ENCODE data around the gene SLC5A6. TPM values are rescaled to one million over a fixed set of nuclear protein-coding genes. Genes with fewer than 3 reads are reported as not detected.
A peak's percentile ranks its signal among the peaks of the same experiment; 100 is the strongest.

Gene SLC5A6
- total RNA-seq, 2 donors from 2014 or later: 147 to 190 TPM

GRCh38 chr2:27170581-27171337, 41.3 kb downstream of the SLC5A6 start:
- ATAC-seq: no peak
- Mint-ChIP-seq H3K36me3 (ENCODE audit: low read depth) (no peaks in the 10 kb centered on the region), H3K27me3 (peaks cover 19% of the 10 kb centered on the region), H3K4me1 (peaks cover 11% of the 10 kb centered on the region), H3K4me3 (no peak overlapping the region), H3K27ac (no peak overlapping the region)
- H3K9me3 ChIP-seq (ENCODE audit: control insufficient read depth, low read length, poor library complexity, severe bottlenecking): no peaks in the 10 kb centered on the region
- DNase-seq: no peak

GRCh38 chr2:27164960-27165763, 46.9 kb downstream of the SLC5A6 start:
- H3K9me3 ChIP-seq (ENCODE audit: control insufficient read depth, low read length, poor library complexity, severe bottlenecking): no peaks in the 10 kb centered on the region
- Mint-ChIP-seq H3K27me3 (peaks cover 14% of the 10 kb centered on the region), H3K27ac (no peak overlapping the region), H3K4me1 (peaks cover 7% of the 10 kb centered on the region), H3K36me3 (ENCODE audit: low read depth) (no peaks in the 10 kb centered on the region), H3K4me3 (no peak overlapping the region)
- ATAC-seq (no peak), DNase-seq (no peak)

GRCh38 chr2:27162151-27163121, 49.6 kb downstream of the SLC5A6 start:
- Mint-ChIP-seq H3K36me3 (ENCODE audit: low read depth) (no peaks in the 10 kb centered on the region), H3K27me3 (peaks cover 11% of the 10 kb centered on the region), H3K27ac (no peak overlapping the region), H3K4me1 (peaks cover 5% of the 10 kb centered on the region), H3K4me3 (peak overlapping the region; percentile 52)
- H3K9me3 ChIP-seq (ENCODE audit: control insufficient read depth, low read length, poor library complexity, severe bottlenecking): no peaks in the 10 kb centered on the region
- DNase-seq: no peak
- ATAC-seq: no peak

- Mint-ChIP-seq H3K4me3 (no peak overlapping the region), H3K27me3 (peaks cover 10% of the 10 kb centered on the region), H3K36me3 (ENCODE audit: low read depth) (no peaks in the 10 kb centered on the region), H3K4me1 (no peaks in the 10 kb centered on the region), H3K27ac (no peak overlapping the region)
- ATAC-seq: no peak
- no peak for DNase-seq
- H3K9me3 ChIP-seq (ENCODE audit: control insufficient read depth, low read length, poor library complexity, severe bottlenecking): no peaks in the 10 kb centered on the region
Observed at GRCh38 chr2:27160191-27160590, 51.9 kb downstream of the SLC5A6 start.

- Mint-ChIP-seq H3K27ac (no peak overlapping the region), H3K4me1 (no peaks in the 10 kb centered on the region), H3K27me3 (peaks cover 10% of the 10 kb centered on the region), H3K4me3 (no peak overlapping the region), H3K36me3 (ENCODE audit: low read depth) (no peaks in the 10 kb centered on the region)
- H3K9me3 ChIP-seq (ENCODE audit: control insufficient read depth, low read length, poor library complexity, severe bottlenecking): no peaks in the 10 kb centered on the region
- ATAC-seq (no peak), DNase-seq (no peak)
Observed at GRCh38 chr2:27159271-27159670, 52.8 kb downstream of the SLC5A6 start.

- ATAC-seq (no peak), DNase-seq (no peak)
- no peaks in the 10 kb centered on the region for H3K36me3 Mint-ChIP-seq (ENCODE audit: low read depth)
- H3K27me3 Mint-ChIP-seq: peaks cover 18% of the 10 kb centered on the region
- H3K27ac Mint-ChIP-seq: no peak overlapping the region
- H3K9me3 ChIP-seq (ENCODE audit: control insufficient read depth, low read length, poor library complexity, severe bottlenecking): no peaks in the 10 kb centered on the region
- peaks cover 2% of the 10 kb centered on the region for H3K4me1 Mint-ChIP-seq
- H3K4me3 Mint-ChIP-seq: no peak overlapping the region
Observed at GRCh38 chr2:27158468-27158867, 53.6 kb downstream of the SLC5A6 start.

GRCh38 chr2:27155069-27155520, 57.0 kb downstream of the SLC5A6 start:
- Mint-ChIP-seq H3K4me1 (peaks cover 4% of the 10 kb centered on the region), H3K36me3 (ENCODE audit: low read depth) (no peaks in the 10 kb centered on the region), H3K27ac (no peak overlapping the region), H3K27me3 (peaks cover 14% of the 10 kb centered on the region), H3K4me3 (no peak overlapping the region)
- H3K9me3 ChIP-seq (ENCODE audit: control insufficient read depth, low read length, poor library complexity, severe bottlenecking): no peaks in the 10 kb centered on the region
- ATAC-seq (no peak), DNase-seq (no peak)

GRCh38 chr2:27154488-27154887, 57.6 kb downstream of the SLC5A6 start:
- Mint-ChIP-seq H3K36me3 (ENCODE audit: low read depth) (no peaks in the 10 kb centered on the region), H3K27me3 (peaks cover 14% of the 10 kb centered on the region), H3K4me3 (no peak overlapping the region), H3K27ac (no peak overlapping the region), H3K4me1 (peaks cover 4% of the 10 kb centered on the region)
- no peaks in the 10 kb centered on the region for H3K9me3 ChIP-seq (ENCODE audit: control insufficient read depth, low read length, poor library complexity, severe bottlenecking)
- no peak for DNase-seq
- ATAC-seq: no peak

GRCh38 chr2:27152796-27153464, 59.1 kb downstream of the SLC5A6 start:
- DNase-seq (no peak), ATAC-seq (no peak)
- Mint-ChIP-seq H3K27ac (no peak overlapping the region), H3K4me3 (no peak overlapping the region), H3K4me1 (peaks cover 7% of the 10 kb centered on the region), H3K27me3 (peaks cover 21% of the 10 kb centered on the region), H3K36me3 (ENCODE audit: low read depth) (no peaks in the 10 kb centered on the region)
- no peaks in the 10 kb centered on the region for H3K9me3 ChIP-seq (ENCODE audit: control insufficient read depth, low read length, poor library complexity, severe bottlenecking)

GRCh38 chr2:27152102-27152795, 59.8 kb downstream of the SLC5A6 start:
- ATAC-seq (no peak), DNase-seq (no peak)
- Mint-ChIP-seq H3K36me3 (ENCODE audit: low read depth) (no peaks in the 10 kb centered on the region), H3K4me1 (peaks cover 7% of the 10 kb centered on the region), H3K27ac (no peak overlapping the region), H3K27me3 (peaks cover 24% of the 10 kb centered on the region), H3K4me3 (no peak overlapping the region)
- H3K9me3 ChIP-seq (ENCODE audit: control insufficient read depth, low read length, poor library complexity, severe bottlenecking): no peaks in the 10 kb centered on the region

GRCh38 chr2:27150639-27151230, 61.3 kb downstream of the SLC5A6 start:
- no peak overlapping the region for H3K27ac Mint-ChIP-seq
- H3K27me3 Mint-ChIP-seq: peaks cover 30% of the 10 kb centered on the region
- H3K4me3 Mint-ChIP-seq: no peak overlapping the region
- DNase-seq: no peak
- no peak for ATAC-seq
- peaks cover 7% of the 10 kb centered on the region for H3K4me1 Mint-ChIP-seq
- H3K36me3 Mint-ChIP-seq (ENCODE audit: low read depth): no peaks in the 10 kb centered on the region
- no peaks in the 10 kb centered on the region for H3K9me3 ChIP-seq (ENCODE audit: control insufficient read depth, low read length, poor library complexity, severe bottlenecking)
